Activated CD8-positive, alpha-beta T cell treated with anti-CD3 and anti-CD28 coated beads for 36 hours (primary cell): ENCODE data around the gene ADAM10. TPM values are rescaled to one million over a fixed set of nuclear protein-coding genes. Genes with fewer than 3 reads are reported as not detected.

Experiments used
- ATAC-seq: fragments of 200-7000 bp; cut with Tn5 transposase; one replicate; pipeline ENCODE4 v1.10.0; 2021; ENCODE audit warnings: mild to moderate bottlenecking, moderate library complexity
- CTCF ChIA-PET: fragments of 350-600 bp; sonication (Branson Sonifier 250); formaldehyde crosslinking; loops from one replicate; lab custom pipeline; 2021; ENCODE audit warnings: antibody characterized with exemption; lab: Charles Lee
- POLR2A ChIA-PET: fragments of 350-600 bp; sonication (Branson Sonifier 250); formaldehyde crosslinking; loops from one replicate; lab custom pipeline; 2021; ENCODE audit warnings: antibody characterized with exemption; lab: Charles Lee
- DNase-seq: peaks from one replicate; pipeline ENCODE4 v3.0.0-alpha.2; 2020
- H3K27ac Mint-ChIP-seq: one replicate; pipeline ENCODE4 v1.8.0; 2021; ENCODE audit warnings: mild to moderate bottlenecking, mixed read lengths
- H3K27me3 Mint-ChIP-seq: one replicate; pipeline ENCODE4 v1.8.0; 2021; ENCODE audit warnings: mixed read lengths
- H3K36me3 Mint-ChIP-seq: one replicate; pipeline ENCODE4 v1.8.0; 2021; ENCODE audit warnings: low read depth, mixed read lengths
- H3K4me1 Mint-ChIP-seq: one replicate; pipeline ENCODE4 v1.8.0; 2021; ENCODE audit warnings: low read depth, mixed read lengths
- H3K4me3 Mint-ChIP-seq: one replicate; pipeline ENCODE4 v1.8.0; 2021; ENCODE audit warnings: mild to moderate bottlenecking, moderate library complexity, mixed read lengths
- H3K9me3 Mint-ChIP-seq: one replicate; pipeline ENCODE4 v1.8.0; 2021; ENCODE audit warnings: mixed read lengths
- CTCF ChIP-seq: fragments of 200-600 bp; IDR thresholded peaks from one replicate; pipeline ENCODE4 v1.8.0; 2022; ENCODE audit warnings: antibody characterized with exemption, mild to moderate bottlenecking
- intact Hi-C: fragments of 100-400 bp; cut with micrococcal nuclease; formaldehyde crosslinking; loops from one replicate; pipeline ENCODE4 v1.10.0; 2022
- total RNA-seq, 2 experiments: library from RNA; stranded (reverse); gene quantifications; one replicate each; pipeline ENCODE4 v1.2.3, GENCODE V29; 2021

The ADAM10 gene
- total RNA-seq, 2 experiments from 2014 or later = 76.4 to 79.4 TPM

GRCh38 chr15:58760385-58761009, 11.0 kb upstream of the ADAM10 start:
- H3K4me3 Mint-ChIP-seq = no peak overlapping the region

DNA sequence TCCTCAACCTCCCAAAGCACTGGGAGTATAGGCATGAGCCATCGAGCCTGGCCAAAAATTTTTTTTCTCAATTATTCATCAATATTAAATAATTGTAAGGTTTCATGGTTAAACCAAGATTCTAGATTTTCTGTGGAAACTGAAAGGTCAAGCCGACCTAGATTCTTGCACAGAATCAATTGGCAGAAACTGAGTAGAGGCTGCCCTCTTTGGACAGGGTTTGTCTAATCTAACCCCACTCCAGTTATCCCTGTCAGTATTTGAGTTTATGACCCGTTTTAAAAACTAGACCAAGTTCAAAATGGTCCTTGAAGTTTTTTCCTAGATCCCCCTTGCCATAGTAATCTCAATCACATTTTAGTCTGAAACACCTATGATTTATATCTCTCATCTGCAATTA, 8.6 kb upstream of the ADAM10 start:
- ATAC-seq = no peak
- Mint-ChIP-seq H3K27ac (no peak overlapping the region), H3K27me3 (no peaks in the 10 kb centered on the region), H3K4me3 (no peak overlapping the region), H3K36me3 (peaks cover 1% of the 10 kb centered on the region), H3K4me1 (peaks cover 5% of the 10 kb centered on the region), H3K9me3 (peaks cover 2% of the 10 kb centered on the region)
- no peak for TF ChIP-seq CTCF
- intact Hi-C loops = loop anchor here (5.0 kb wide), 1 partner anchor 531 kb away; no protein-coding TSS in a partner anchor
- POLR2A ChIA-PET = no interaction called here
- no peak for DNase-seq
- CTCF ChIA-PET = interaction anchor here (2.1 kb wide), 1 partner anchor 13 kb away, joined by 5 read pairs; the partner anchor contains the start of gene MINDY2

More at GRCh38 chr15:58760385-58761009, 11.0 kb upstream of the ADAM10 start:
- ATAC-seq (no peak), DNase-seq (no peak)
- Mint-ChIP-seq H3K27ac (no peak overlapping the region), H3K4me1 (peaks cover 5% of the 10 kb centered on the region), H3K9me3 (peaks cover 8% of the 10 kb centered on the region), H3K27me3 (no peaks in the 10 kb centered on the region), H3K36me3 (peaks cover 1% of the 10 kb centered on the region)
- intact Hi-C loops = no loop called here
- ChIA-PET CTCF (interaction anchor here (0.9 to 2.1 kb wide), 6 partner anchors 10 to 532 kb away, joined by 3 to 8 read pairs (median 4); partner anchors contain the start of genes ADAM10 and MINDY2), POLR2A (interaction anchor here (1.6 kb wide), 1 partner anchor 10 kb away, joined by 6 read pairs; the partner anchor contains the start of gene MINDY2)
- no peak for TF ChIP-seq CTCF

- intact Hi-C loops = loop anchor here (5.0 kb wide), 1 partner anchor 529 kb away; no protein-coding TSS in a partner anchor
- Mint-ChIP-seq H3K4me1 (peaks cover 2% of the 10 kb centered on the region), H3K27ac (no peak overlapping the region), H3K36me3 (no peaks in the 10 kb centered on the region), H3K4me3 (no peak overlapping the region), H3K27me3 (no peaks in the 10 kb centered on the region), H3K9me3 (no peaks in the 10 kb centered on the region)
- ATAC-seq (no peak), DNase-seq (no peak)
- ChIA-PET POLR2A (interaction anchor here (1.0 kb wide), 1 partner anchor 15 kb away, joined by 3 read pairs; the partner anchor contains the start of gene MINDY2), CTCF (interaction anchor here (1.2 to 1.7 kb wide), 2 partner anchors 15 to 528 kb away, joined by 3 to 6 read pairs; partner anchors contain the start of gene MINDY2)
- no peak for TF ChIP-seq CTCF
Observed at GRCh38 chr15:58755956-58756355, 6.4 kb upstream of the ADAM10 start.

- intact Hi-C loops = loop anchor here (5.0 kb wide), 1 partner anchor 528 kb away; no protein-coding TSS in a partner anchor
- no peak overlapping the region for H3K27ac Mint-ChIP-seq
- DNase-seq (no peak), ATAC-seq (no peak)
- H3K9me3 Mint-ChIP-seq = no peaks in the 10 kb centered on the region
- ChIA-PET POLR2A (interaction anchor here (0.6 to 1.0 kb wide), 2 partner anchors 16 to 658 kb away, joined by 3 to 5 read pairs; partner anchors contain the start of gene MINDY2), CTCF (interaction anchor here (1.2 to 1.7 kb wide), 2 partner anchors 16 to 527 kb away, joined by 3 to 6 read pairs; partner anchors contain the start of gene MINDY2)
- H3K36me3 Mint-ChIP-seq = no peaks in the 10 kb centered on the region
- no peak overlapping the region for H3K4me3 Mint-ChIP-seq
- no peaks in the 10 kb centered on the region for H3K27me3 Mint-ChIP-seq
- no peak for TF ChIP-seq CTCF
- H3K4me1 Mint-ChIP-seq = peaks cover 7% of the 10 kb centered on the region
Observed at GRCh38 chr15:58755350-58755749, 5.8 kb upstream of the ADAM10 start.

GRCh38 chr15:58752716-58753115, 3.2 kb upstream of the ADAM10 start:
- POLR2A ChIA-PET = no interaction called here
- peak; percentile 13 for DNase-seq
- no peak for TF ChIP-seq CTCF
- CTCF ChIA-PET = interaction anchor here (1.8 kb wide), 1 partner anchor 18 kb away, joined by 7 read pairs; the partner anchor contains the start of gene MINDY2
- ATAC-seq = no peak
- H3K9me3 Mint-ChIP-seq = no peaks in the 10 kb centered on the region
- peaks cover 14% of the 10 kb centered on the region for H3K4me1 Mint-ChIP-seq
- intact Hi-C loops = no loop called here
- H3K4me3 Mint-ChIP-seq = no peak overlapping the region
- H3K27me3 Mint-ChIP-seq = no peaks in the 10 kb centered on the region
- H3K36me3 Mint-ChIP-seq = peaks cover 6% of the 10 kb centered on the region
- H3K27ac Mint-ChIP-seq = no peak overlapping the region
